Progenitor cell of endocrine pancreas (in vitro differentiated cells): ENCODE measurements around the gene UBC. TPM values are rescaled to one million over a fixed set of nuclear protein-coding genes. Genes with fewer than 3 reads are reported as not detected.
"Not testable (repeated sequence)": the region's sequence is repeated elsewhere in the genome, so short reads cannot be mapped to it uniquely, and the experiment has no call there.

Experiments used
- DNase-seq: peaks from one replicate; pipeline ENCODE4 v3.0.0; 2021; ENCODE audit warnings: low spot score; ENCODE audit not compliant: unreplicated experiment
- H3K27ac Mint-ChIP-seq: 2 replicates; pipeline ENCODE4 v1.8.0; 2021; ENCODE audit warnings: mild to moderate bottlenecking, moderate library complexity, mixed read lengths
- H3K27me3 Mint-ChIP-seq: 2 replicates; pipeline ENCODE4 v1.8.0; 2021; ENCODE audit warnings: mixed read lengths
- H3K36me3 Mint-ChIP-seq: 2 replicates; pipeline ENCODE4 v1.8.0; 2022; ENCODE audit warnings: mixed read lengths; ENCODE audit not compliant: insufficient read depth
- H3K4me1 Mint-ChIP-seq: 2 replicates; pipeline ENCODE4 v1.8.0; 2021; ENCODE audit warnings: low read depth, mixed read lengths
- H3K4me3 Mint-ChIP-seq: 2 replicates; pipeline ENCODE4 v1.8.0; 2021; ENCODE audit warnings: low read depth, mild to moderate bottlenecking, moderate library complexity, mixed read lengths
- H3K9me3 Mint-ChIP-seq: 2 replicates; pipeline ENCODE4 v1.8.0; 2021; ENCODE audit warnings: low read depth, mixed read lengths
- CTCF ChIP-seq: fragments of 200-600 bp; sonication (generic); IDR thresholded peaks from one replicate; pipeline ENCODE4 v1.5.0; 2021; ENCODE audit warnings: antibody characterized with exemption, mild to moderate bottlenecking; ENCODE audit not compliant: unreplicated experiment
- total RNA-seq: library from RNA; stranded (reverse); gene quantifications from 2 replicates; pipeline ENCODE4 v1.2.1, GENCODE V29; 2021

The UBC gene
- total RNA-seq, 1 donor from 2014 or later: 645 TPM

GRCh38 chr12:124940143-124940392 is 25.6 kb upstream of the UBC start:
- Mint-ChIP-seq H3K4me3 (no peak overlapping the region), H3K4me1 (peaks cover 8% of the 10 kb centered on the region), H3K27me3 (no peaks in the 10 kb centered on the region), H3K9me3 (no peaks in the 10 kb centered on the region), H3K27ac (no peak overlapping the region), H3K36me3 (peaks cover 1% of the 10 kb centered on the region)
- DNase-seq: no peak
- no peak for TF ChIP-seq CTCF

- Mint-ChIP-seq H3K4me3 (no peak overlapping the region), H3K36me3 (peaks cover 1% of the 10 kb centered on the region), H3K27ac (no peak overlapping the region), H3K4me1 (peaks cover 8% of the 10 kb centered on the region), H3K9me3 (no peaks in the 10 kb centered on the region), H3K27me3 (no peaks in the 10 kb centered on the region)
- DNase-seq: peak; percentile 85
- TF ChIP-seq CTCF: no peak
Observed at GRCh38 chr12:124939421-124940142, 25.1 kb upstream of the UBC start.

- peak; percentile 42 for TF ChIP-seq CTCF
- Mint-ChIP-seq H3K4me3 (no peak overlapping the region), H3K4me1 (peaks cover 8% of the 10 kb centered on the region), H3K27ac (no peak overlapping the region), H3K36me3 (peaks cover 1% of the 10 kb centered on the region), H3K9me3 (no peaks in the 10 kb centered on the region), H3K27me3 (no peaks in the 10 kb centered on the region)
- no peak for DNase-seq
Observed at GRCh38 chr12:124939079-124939420, 24.6 kb upstream of the UBC start.

- H3K4me3 Mint-ChIP-seq: no peak overlapping the region
- H3K27ac Mint-ChIP-seq: no peak overlapping the region
- no peak for TF ChIP-seq CTCF
- H3K4me1 Mint-ChIP-seq: peaks cover 8% of the 10 kb centered on the region
- H3K9me3 Mint-ChIP-seq: no peaks in the 10 kb centered on the region
- no peaks in the 10 kb centered on the region for H3K27me3 Mint-ChIP-seq
- peaks cover 1% of the 10 kb centered on the region for H3K36me3 Mint-ChIP-seq
- DNase-seq: no peak
Observed at GRCh38 chr12:124938587-124938986, 24.1 kb upstream of the UBC start.

- Mint-ChIP-seq H3K9me3 (no peaks in the 10 kb centered on the region), H3K27ac (peak overlapping the region; percentile 83), H3K4me1 (peaks cover 8% of the 10 kb centered on the region), H3K4me3 (no peak overlapping the region), H3K36me3 (no peaks in the 10 kb centered on the region), H3K27me3 (no peaks in the 10 kb centered on the region)
- DNase-seq: no peak
- no peak for TF ChIP-seq CTCF
Observed at GRCh38 chr12:124938108-124938507, 23.7 kb upstream of the UBC start.

- not testable (repeated sequence) for H3K36me3 Mint-ChIP-seq, DNase-seq, H3K27me3 Mint-ChIP-seq, H3K27ac Mint-ChIP-seq, H3K4me1 Mint-ChIP-seq, H3K9me3 Mint-ChIP-seq, H3K4me3 Mint-ChIP-seq
Observed at GRCh38 chr12:124931528-124931927, 17.1 kb upstream of the UBC start.
